NCI-H2029 treated with DMSO at 0.1 percent for 48 hours (cell line): ENCODE measurements around the gene XPNPEP3.

Experiments used
- DNase-seq: peaks from one replicate; lab custom pipeline; 2025; lab: John Stamatoyannopoulos, UW

XPNPEP3 gene

GRCh38 chr22:40950962-40951794 lies 94.2 kb downstream of the XPNPEP3 start, which contains the start of gene RBX1:
TSS of gene RBX1 (plus strand) at chr22:40951378. CDS start at chr22:40951399, 21 bp downstream.
- peak; percentile 77 for DNase-seq

GRCh38 chr22:40951795-40952605 lies 95.1 kb downstream of the XPNPEP3 start:
- DNase-seq, result no peak

- no peak for DNase-seq
Measured at GRCh38 chr22:40953471-40953870, 96.5 kb downstream of the XPNPEP3 start.

GRCh38 chr22:40954113-40954512 lies 97.2 kb downstream of the XPNPEP3 start:
- no peak for DNase-seq

GRCh38 chr22:40955571-40955970 lies 98.6 kb downstream of the XPNPEP3 start:
- no peak for DNase-seq

- DNase-seq, result no peak
Measured at GRCh38 chr22:40957601-40958000, 100.7 kb downstream of the XPNPEP3 start.

- DNase-seq, result no peak
Measured at GRCh38 chr22:40958299-40958698, 101.4 kb downstream of the XPNPEP3 start.

- DNase-seq, result no peak
Measured at GRCh38 chr22:40960145-40960544, 103.2 kb downstream of the XPNPEP3 start.

GRCh38 chr22:40965936-40966725 lies 109.2 kb downstream of the XPNPEP3 start:
- no peak for DNase-seq

GRCh38 chr22:40966726-40967085 lies 109.8 kb downstream of the XPNPEP3 start:
- DNase-seq, result no peak

- DNase-seq, result no peak
Measured at GRCh38 chr22:40967111-40967760, 110.3 kb downstream of the XPNPEP3 start.

- no peak for DNase-seq
Measured at GRCh38 chr22:40972587-40972986, 115.6 kb downstream of the XPNPEP3 start.

GRCh38 chr22:40973144-40973543 lies 116.2 kb downstream of the XPNPEP3 start:
- no peak for DNase-seq

- no peak for DNase-seq
Measured at GRCh38 chr22:40975366-40975765, 118.4 kb downstream of the XPNPEP3 start.

GRCh38 chr22:40976866-40977700 lies 120.1 kb downstream of the XPNPEP3 start:
- DNase-seq, result no peak

- DNase-seq, result no peak
Measured at GRCh38 chr22:40979198-40979597, 122.2 kb downstream of the XPNPEP3 start.

- no peak for DNase-seq
Measured at GRCh38 chr22:40979871-40980270, 122.9 kb downstream of the XPNPEP3 start.
